Lung (tissue), 12 donors: ENCODE results near the gene HM13. TPM values are rescaled to one million over a fixed set of nuclear protein-coding genes. Genes with fewer than 3 reads are reported as not detected.
"Not testable (repeated sequence)": the region's sequence is repeated elsewhere in the genome, so short reads cannot be mapped to it uniquely, and the experiment has no call there.

Experiments
- ATAC-seq: fragments of 200-7000 bp; cut with Tn5 transposase; one replicate; pipeline ENCODE4 v1.9.1; 2020; ENCODE audit warnings: moderate number of reproducible peaks; ENCODE audit not compliant: insufficient read depth, low FRiP score
- DNase-seq, 3 donors: peaks; one replicate each; pipeline ENCODE4 v3.0.0-alpha.2; 2013 to 2017
- H3K27ac ChIP-seq, 2 donors: one replicate each; pipeline ENCODE4 v1.5.1; 2013; ENCODE audit warnings: mild to moderate bottlenecking in 2 of 2, moderate library complexity in 2 of 2, control low read depth in 1 of 2, inconsistent platforms in 1 of 2, low read depth in 1 of 2, low read length in 1 of 2
- H3K27me3 ChIP-seq, 3 donors: one replicate each; pipeline ENCODE4 v1.5.1; 2013; ENCODE audit warnings: low read length in 2 of 3; ENCODE audit not compliant: control insufficient read depth in 3 of 3, insufficient read depth in 3 of 3
- H3K36me3 ChIP-seq, 4 donors: one replicate each; pipeline ENCODE4 v1.5.1; 2013; ENCODE audit warnings: low read length in 4 of 4, mild to moderate bottlenecking in 1 of 4, moderate library complexity in 1 of 4; ENCODE audit not compliant: control insufficient read depth in 4 of 4, insufficient read depth in 4 of 4
- H3K4me1 ChIP-seq, 5 donors: one replicate each; pipeline ENCODE4 v1.5.1; 2013; ENCODE audit warnings: low read length in 5 of 5, mild to moderate bottlenecking in 2 of 5, moderate library complexity in 1 of 5; ENCODE audit not compliant: control insufficient read depth in 5 of 5, insufficient read depth in 5 of 5
- H3K4me3 ChIP-seq: one replicate; pipeline ENCODE4 v1.5.1; 2013; ENCODE audit warnings: mild to moderate bottlenecking, control low read depth, moderate library complexity
- H3K9ac ChIP-seq, 2 donors: one replicate each; pipeline ENCODE4 v1.5.1; 2013; ENCODE audit warnings: low read length in 2 of 2, control low read depth in 1 of 2; ENCODE audit not compliant: insufficient read depth in 1 of 2
- H3K9me3 ChIP-seq, 4 donors: one replicate each; pipeline ENCODE4 v1.5.1; 2013; ENCODE audit warnings: low read length in 3 of 4, mild to moderate bottlenecking in 1 of 4, moderate library complexity in 1 of 4; ENCODE audit not compliant: control insufficient read depth in 4 of 4, insufficient read depth in 3 of 4
- WGBS, 2 donors: extraction: QIAGEN DNeasy Blood & Tissue Kit; methylation state at CpG; one replicate each; pipeline ENCODE4 v1.1.7; 2013; 5-methylcytosine and 5-hydroxymethylcytosine counted together
- polyA plus RNA-seq, 2 donors: library from polyadenylated mRNA; stranded (reverse); fragments of 200-250 nt; gene quantifications; one replicate each; pipeline ENCODE4 v1.2.1, GENCODE V29; 2013
- total RNA-seq, 2 donors: library from RNA; depleted of rRNA in 1 of 2; stranded (reverse); fragments of >200 nt in 1 of 2; gene quantifications; one replicate each; pipeline ENCODE4 v1.2.1, GENCODE V29; 2014 to 2021
- TF ChIP-seq, protein P1 (sequence below): IDR thresholded peaks from 2 replicates; pipeline ENCODE4 v1.5.1; 2012; ENCODE audit warnings: mild to moderate bottlenecking; ENCODE audit errors: control extremely low read depth, extremely low read depth
- donor health status: control.
- donor health status: control.
- donor health status: Bipolar disorder and iron deficiency.
- donor health status: healthy.
- donor health status: DM: yes; HTN: yes; CAD: no.

HM13 gene
- total and polyA plus RNA-seq, 4 donors, result 53.5 to 249 (median 205) TPM

DNA sequence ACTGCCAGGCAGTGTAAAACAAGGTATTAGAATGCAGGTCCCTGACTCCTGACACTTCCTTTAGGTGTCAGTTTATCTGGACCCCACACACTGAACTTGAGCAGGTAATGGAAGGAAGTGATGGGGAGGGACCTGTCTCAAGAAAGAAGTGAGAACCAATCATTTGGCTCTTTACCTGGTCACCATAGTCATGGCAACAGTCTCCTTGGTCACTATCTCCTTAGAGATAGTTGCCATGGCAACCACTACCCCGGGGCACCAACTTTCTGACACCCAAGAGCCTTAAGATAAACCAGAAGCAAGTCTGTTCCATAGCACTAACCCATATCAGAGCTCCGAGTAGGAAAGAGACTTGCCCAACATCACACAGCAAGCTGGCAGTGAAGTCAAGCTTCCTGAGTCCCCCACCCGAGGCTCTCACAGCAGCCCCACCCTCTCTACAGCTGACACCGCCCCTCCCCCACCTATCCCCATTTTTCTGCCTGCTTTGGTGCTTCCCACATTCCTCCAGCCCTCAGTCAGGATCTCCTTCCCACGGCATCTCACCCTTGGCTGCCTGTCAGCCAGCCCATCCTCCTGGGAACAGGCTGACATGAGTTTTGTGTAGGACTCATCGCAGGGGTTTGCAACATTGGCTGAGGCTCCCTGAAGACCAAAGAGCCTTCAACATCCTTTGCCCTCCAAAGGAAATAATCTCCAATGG is 16.3 kb upstream of the HM13 start:
- H3K36me3 ChIP-seq, result no peaks in the 10 kb centered on the region
- DNase-seq (peak in 2 of 3 donors; percentile 29 to 53), ATAC-seq (no peak)
- no peaks in the 10 kb centered on the region for H3K9me3 ChIP-seq
- 36 to 50% methylated on average over 6 of the region's 6 CpGs for WGBS, 2 donors
- H3K27ac ChIP-seq, result peak overlapping the region in 1 of 2 donors; percentile 45
- H3K4me1 ChIP-seq, result peaks cover 0 to 19% (median 0%) of the 10 kb centered on the region in 5 donors
- H3K9ac ChIP-seq, result no peak overlapping the region
- no peak overlapping the region for H3K4me3 ChIP-seq
- TF ChIP-seq, protein P1, sequence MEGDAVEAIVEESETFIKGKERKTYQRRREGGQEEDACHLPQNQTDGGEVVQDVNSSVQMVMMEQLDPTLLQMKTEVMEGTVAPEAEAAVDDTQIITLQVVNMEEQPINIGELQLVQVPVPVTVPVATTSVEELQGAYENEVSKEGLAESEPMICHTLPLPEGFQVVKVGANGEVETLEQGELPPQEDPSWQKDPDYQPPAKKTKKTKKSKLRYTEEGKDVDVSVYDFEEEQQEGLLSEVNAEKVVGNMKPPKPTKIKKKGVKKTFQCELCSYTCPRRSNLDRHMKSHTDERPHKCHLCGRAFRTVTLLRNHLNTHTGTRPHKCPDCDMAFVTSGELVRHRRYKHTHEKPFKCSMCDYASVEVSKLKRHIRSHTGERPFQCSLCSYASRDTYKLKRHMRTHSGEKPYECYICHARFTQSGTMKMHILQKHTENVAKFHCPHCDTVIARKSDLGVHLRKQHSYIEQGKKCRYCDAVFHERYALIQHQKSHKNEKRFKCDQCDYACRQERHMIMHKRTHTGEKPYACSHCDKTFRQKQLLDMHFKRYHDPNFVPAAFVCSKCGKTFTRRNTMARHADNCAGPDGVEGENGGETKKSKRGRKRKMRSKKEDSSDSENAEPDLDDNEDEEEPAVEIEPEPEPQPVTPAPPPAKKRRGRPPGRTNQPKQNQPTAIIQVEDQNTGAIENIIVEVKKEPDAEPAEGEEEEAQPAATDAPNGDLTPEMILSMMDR, result no peak
- H3K27me3 ChIP-seq, result no peaks in the 10 kb centered on the region

DNA sequence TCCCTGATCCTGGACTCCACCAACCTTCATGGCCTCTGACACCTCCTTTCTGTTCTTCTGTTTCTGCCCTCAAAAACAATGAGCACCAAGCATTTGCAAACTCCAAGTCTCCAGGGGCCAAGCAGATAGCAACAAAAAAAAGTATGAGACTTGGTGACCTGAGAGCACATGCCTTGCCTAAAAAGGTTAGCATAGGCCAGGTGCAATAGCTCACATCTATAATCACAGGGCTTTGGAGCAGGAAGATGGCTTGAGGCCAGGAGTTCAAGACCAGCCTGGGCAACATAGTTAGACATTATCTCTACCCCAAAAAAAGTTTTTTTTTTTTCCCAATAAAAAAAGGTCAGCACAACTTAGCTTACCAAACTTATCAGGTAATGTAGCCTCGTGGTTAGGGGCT is 13.7 kb upstream of the HM13 start:
- Histone ChIP-seq H3K4me3 (no peak overlapping the region), H3K9me3 (no peaks in the 10 kb centered on the region)
- no peak for ATAC-seq

DNA sequence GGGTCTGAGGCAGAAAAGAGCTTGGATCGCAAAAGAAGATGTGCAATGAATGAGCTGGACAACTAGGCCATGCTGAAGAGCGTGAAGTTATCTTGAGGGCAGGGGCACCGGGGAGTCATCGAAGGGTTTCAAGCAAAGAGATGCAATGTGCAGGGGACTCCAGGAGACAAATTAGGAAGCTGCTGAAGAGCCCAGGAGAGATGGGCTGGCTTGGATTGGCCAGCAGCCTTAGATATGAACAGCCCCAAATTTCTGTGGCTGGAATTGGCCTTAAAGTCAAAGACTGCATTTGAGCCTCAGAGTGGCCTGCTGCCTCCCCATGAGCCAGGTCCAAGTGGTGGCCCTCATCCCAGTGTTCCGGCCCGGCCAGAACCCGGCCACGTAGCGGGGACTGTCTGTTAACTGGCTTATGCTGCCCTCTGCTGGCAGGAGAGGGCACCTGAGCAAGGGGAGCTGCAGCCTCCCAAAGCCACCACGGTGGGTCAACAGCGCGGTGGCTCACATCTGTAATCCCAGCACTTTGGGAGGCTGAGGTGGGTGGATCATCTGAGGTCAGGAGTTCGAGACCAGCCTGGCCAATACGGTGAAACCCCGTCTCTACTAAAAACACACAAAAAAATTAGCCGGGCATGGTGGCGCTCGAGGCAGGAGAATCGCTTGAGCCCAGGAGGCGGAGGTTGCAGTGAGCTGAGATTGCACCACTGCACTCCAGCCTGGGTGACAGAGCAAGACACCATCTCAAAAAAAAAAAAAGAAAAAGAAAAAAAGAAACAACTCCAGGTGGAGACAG is 11.2 kb upstream of the HM13 start:
- ATAC-seq (peak; percentile 94), DNase-seq (peak; percentile 85 to 88 (median 88))
- H3K4me1 ChIP-seq, H3K27me3 ChIP-seq, H3K36me3 ChIP-seq, H3K9ac ChIP-seq, H3K4me3 ChIP-seq, H3K9me3 ChIP-seq, H3K27ac ChIP-seq: not testable (repeated sequence)
- WGBS, 2 donors, result 30 to 34% methylated on average over 20 of the region's 20 CpGs
- TF ChIP-seq, protein P1, result peak; percentile 90

More for the DNA sequence above, 13.7 kb upstream of the HM13 start:
- 50 to 67% methylated on average over 1 of the region's 1 CpG for WGBS, 2 donors
- no peak overlapping the region for H3K27ac ChIP-seq
- TF ChIP-seq, protein P1, result no peak
- no peaks in the 10 kb centered on the region for H3K27me3 ChIP-seq
- H3K4me1 ChIP-seq, result peaks cover 0 to 18% (median 0%) of the 10 kb centered on the region in 5 donors
- no peak overlapping the region for H3K9ac ChIP-seq
- H3K36me3 ChIP-seq, result no peaks in the 10 kb centered on the region
- DNase-seq, result no peak
